ENCODE measurements around the gene HPS1. TPM values are rescaled to one million over a fixed set of nuclear protein-coding genes. Genes with fewer than 3 reads are reported as not detected.

HPS1 gene
- total and polyA plus RNA-seq, 2 donors (not counting 3 experiments of a cell fraction or from before 2014, with no cell fraction given): 60.7 to 67.5 TPM

- H3K9me1 ChIP-seq (replicated peaks; ENCODE audit: control insufficient read depth, extremely low read depth, insufficient read depth, low read length): no peaks in the 10 kb centered on the region
- H3K4me2 ChIP-seq (ENCODE audit: insufficient read depth, low read length): no peak overlapping the region
- H4K20me1 ChIP-seq (replicated peaks; ENCODE audit: control insufficient read depth, extremely low read depth, insufficient read depth, low read length): no peaks in the 10 kb centered on the region
- no peaks in the 10 kb centered on the region for H3K79me2 ChIP-seq (ENCODE audit: control insufficient read depth, insufficient read depth, low read length)
- TF ChIP-seq FOS (IDR thresholded peaks at IDR 0.05; ENCODE audit: borderline replicate concordance, insufficient read depth, low read length): no peak
- TF ChIP-seq POLR2AphosphoS5 (IDR thresholded peaks at IDR 0.05; ENCODE audit: insufficient read depth, low read depth, low read length): no peak
- TF ChIP-seq GATA2 (IDR thresholded peaks at IDR 0.05; ENCODE audit: insufficient read depth, insufficient read length, low read depth, low read length): no peak
- TF ChIP-seq EZH2 (IDR thresholded peaks at IDR 0.05; ENCODE audit: borderline replicate concordance, low read depth, low read length, severe bottlenecking): no peak
- no peak for TF ChIP-seq MAX (IDR thresholded peaks at IDR 0.05; ENCODE audit: insufficient read depth, insufficient read length)
- TF ChIP-seq POLR2A (IDR thresholded peaks at IDR 0.05; ENCODE audit: low read depth, low read length): no peak
- no peak for TF ChIP-seq CTCF (IDR thresholded peaks at IDR 0.05; ENCODE audit: extremely low read depth in 1 of 2, insufficient read depth in 1 of 2, low read depth in 1 of 2, low read length in 2 of 2)
- no peak for TF ChIP-seq JUN (IDR thresholded peaks at IDR 0.05; ENCODE audit: borderline replicate concordance, insufficient read depth, insufficient read length, low read depth)
- TF ChIP-seq MYC (IDR thresholded peaks at IDR 0.05; ENCODE audit: low read depth, low read length): no peak
- DNase-seq (ENCODE audit: low read depth, low spot score) (no peak), FAIRE-seq (no peak)
- no peak overlapping the region for H3K27ac ChIP-seq (ENCODE audit: insufficient read depth, low read depth, low read length)
- dilution Hi-C loops (cut with MboI; ENCODE audit: extremely low pct_ligation_motif_present, low sequenced_read_pairs) (no loop called here), intact Hi-C loops (cut with micrococcal nuclease) (no loop called here)
- no peaks in the 10 kb centered on the region for H3K9me3 ChIP-seq (replicated peaks; ENCODE audit: control insufficient read depth, insufficient read depth, low read length)
- H3K4me1 ChIP-seq (ENCODE audit: control insufficient read depth, extremely low read depth, insufficient read depth, low read length): peaks cover 8% of the 10 kb centered on the region
- BruUV-seq (replicated peaks): no TSS peak
- H3K36me3 ChIP-seq (ENCODE audit: control insufficient read depth in 2 of 2, extremely low read depth in 1 of 2, insufficient read depth in 2 of 2, low read length in 2 of 2): peaks cover 3 to 36% of the 10 kb centered on the region in 2 experiments
- no peak overlapping the region for H2AFZ ChIP-seq (ENCODE audit: low read depth, low read length)
- H3K27me3 ChIP-seq (ENCODE audit: control insufficient read depth in 2 of 2, insufficient read depth in 2 of 2, low read length in 2 of 2): no peaks in the 10 kb centered on the region
- no peak overlapping the region for H3K9ac ChIP-seq (replicated peaks; ENCODE audit: extremely low read depth, insufficient read depth, low read length)
- H3K4me3 ChIP-seq (replicated peaks in 1 of 3; ENCODE audit: insufficient read depth in 1 of 3, low read depth in 1 of 3, low read length in 3 of 3): no peak overlapping the region
- POLR2A ChIA-PET: no interaction called here
- CTCF ChIA-PET: interaction anchor here (1.4 to 1.7 kb wide), 2 partner anchors 10 to 157 kb away, joined by 3 to 4 read pairs; no protein-coding TSS in a partner anchor
These were observed 27.1 kb downstream of the HPS1 start for GRCh38 chr10:98419469-98420261.

All from endothelial cell of umbilical vein (primary cell).